HG03520 (cell line): ENCODE measurements around the gene SP9.

ENCODE experiments used
- ATAC-seq: cut with Tn5 transposase; IDR thresholded peaks from one replicate; pipeline ENCODE4 v1.9.1; 2021; ENCODE audit warnings: mild to moderate bottlenecking, moderate library complexity; ENCODE audit not compliant: unreplicated experiment

SP9 gene

DNA sequence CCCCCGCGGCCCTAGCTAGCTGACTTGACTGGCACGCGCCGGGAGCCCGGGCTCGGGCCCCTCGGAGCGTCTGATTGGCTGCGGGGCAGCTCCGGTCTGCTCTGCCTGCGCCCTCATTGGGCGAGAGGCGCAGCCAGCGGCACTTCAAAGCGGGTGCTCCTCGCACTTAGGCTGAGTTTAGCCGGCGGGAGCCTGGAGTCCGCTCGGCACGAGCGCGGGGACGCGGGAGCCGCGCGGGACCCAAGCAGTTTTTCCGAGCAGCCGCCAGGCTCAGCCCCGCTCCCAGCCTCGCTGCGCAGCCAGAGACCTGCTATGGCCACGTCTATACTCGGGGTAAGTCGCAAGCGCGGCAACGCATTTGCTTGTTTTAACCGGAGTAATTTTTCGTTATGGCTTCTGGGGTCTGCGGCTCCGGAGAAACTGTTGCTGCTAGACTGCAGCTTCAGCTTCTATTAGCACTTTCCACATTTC is at the start of gene SP9:
TSS of gene SP9 (plus strand) at position 174 of the 471 bp plus-strand sequence. CDS start at position 313, 139 bp downstream.
- ATAC-seq, result no peak

DNA sequence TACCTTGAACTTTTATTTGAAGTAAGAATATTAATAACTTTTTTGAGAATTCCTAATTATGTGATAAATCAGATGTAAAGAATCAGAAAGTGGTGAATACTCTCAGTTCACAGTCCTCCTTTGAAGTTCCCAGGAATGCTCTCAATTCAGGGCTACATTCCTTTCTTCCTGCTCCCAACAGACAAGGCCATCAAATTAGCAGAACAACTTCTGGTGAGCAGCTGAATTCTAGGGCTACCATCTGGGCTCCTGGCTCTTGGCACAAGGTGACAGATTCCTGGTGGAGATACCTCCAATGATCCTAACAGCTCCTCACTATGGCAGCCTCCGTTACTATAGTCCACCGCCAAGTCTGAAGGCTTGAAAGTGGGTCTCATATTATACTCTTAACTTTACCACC is 48.6 kb upstream of the SP9 start:
- no peak for ATAC-seq

DNA sequence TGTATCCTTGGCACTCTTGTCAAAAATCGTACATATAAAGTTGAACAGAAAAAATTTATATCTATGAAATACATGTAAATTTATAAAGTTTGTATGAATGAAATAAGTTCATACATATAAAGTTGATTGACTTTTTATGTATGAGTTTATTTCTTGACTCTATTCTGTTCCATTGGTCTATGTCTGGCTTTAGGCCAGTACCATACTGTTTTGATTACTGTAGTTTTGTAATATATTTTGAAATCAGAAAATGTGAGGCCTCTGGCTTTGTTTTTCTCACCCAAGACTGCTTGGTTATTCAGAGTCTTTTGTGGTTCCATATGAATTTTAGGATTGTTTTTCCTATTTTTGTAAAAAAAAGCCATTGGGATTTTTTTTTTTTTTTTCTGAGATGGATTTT is 41.8 kb upstream of the SP9 start:
- no peak for ATAC-seq

DNA sequence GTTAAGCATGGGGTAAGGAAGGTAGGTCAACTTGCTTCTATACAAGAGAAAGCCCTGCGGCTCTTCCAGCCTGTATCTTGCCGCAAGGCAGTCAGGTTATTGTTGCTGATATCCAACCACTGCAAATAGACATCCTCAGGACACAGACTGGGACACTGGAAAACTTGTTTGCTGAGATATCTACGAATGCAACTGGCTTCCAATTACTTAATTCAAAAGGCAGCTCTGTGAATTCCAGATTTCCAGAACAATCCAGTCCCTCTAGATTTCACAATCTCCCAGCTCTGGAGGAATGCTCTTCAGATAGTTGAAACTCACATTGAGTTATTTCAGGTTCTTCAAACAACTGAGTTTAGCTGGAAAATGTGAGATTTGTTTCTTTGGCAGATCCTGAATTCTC is 34.6 kb upstream of the SP9 start:
- ATAC-seq, result no peak

DNA sequence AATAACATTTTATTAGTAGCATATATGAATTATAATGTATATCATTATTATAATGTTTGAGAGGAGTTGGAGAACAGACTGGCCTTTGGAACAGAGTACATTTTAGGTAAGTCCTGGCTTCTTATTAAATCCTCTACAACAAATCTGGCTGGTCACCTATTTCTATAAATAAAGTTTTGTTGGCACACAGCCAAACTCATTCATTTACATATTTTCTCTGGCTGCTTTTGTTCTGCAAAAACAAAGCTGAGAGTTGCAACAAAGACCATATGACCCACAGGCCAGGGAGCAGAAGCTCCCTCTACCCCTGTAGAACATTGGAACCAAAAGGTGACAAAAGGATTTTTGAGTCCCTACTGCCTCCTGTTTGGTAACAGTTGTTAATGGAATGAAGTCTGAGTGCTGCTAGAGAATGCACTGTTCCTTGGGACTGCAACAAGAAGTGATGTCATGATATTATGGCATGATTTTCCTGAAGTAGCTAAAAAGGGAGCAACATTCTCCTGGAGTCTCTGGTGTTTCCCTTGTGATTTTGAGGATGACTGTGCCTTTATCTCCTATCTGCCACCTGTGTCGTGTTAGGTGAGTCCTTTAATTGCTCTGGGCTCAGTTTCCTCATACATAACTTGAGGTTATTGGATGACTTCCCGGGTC is 22.0 kb upstream of the SP9 start:
- ATAC-seq, result no peak

DNA sequence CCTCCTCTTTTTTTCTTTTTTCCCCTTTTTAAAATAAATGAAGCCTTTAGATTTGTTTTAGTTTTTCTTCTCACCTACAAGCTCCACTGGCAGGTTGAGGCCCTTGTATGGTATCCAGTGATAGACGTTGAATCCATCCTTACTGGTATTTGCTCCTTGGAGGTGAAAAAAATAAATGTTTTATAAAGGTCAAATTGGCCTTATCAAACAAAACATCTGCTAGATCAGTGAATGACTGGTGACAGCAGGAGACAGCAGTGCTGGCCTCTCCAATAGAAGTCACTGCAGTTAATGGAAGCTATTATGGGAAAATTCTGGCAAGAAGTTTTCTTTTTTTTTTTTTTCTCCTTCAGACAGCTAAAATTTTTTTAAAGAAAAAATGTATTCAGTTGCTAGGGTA is 12.6 kb upstream of the SP9 start:
- ATAC-seq, result no peak

DNA sequence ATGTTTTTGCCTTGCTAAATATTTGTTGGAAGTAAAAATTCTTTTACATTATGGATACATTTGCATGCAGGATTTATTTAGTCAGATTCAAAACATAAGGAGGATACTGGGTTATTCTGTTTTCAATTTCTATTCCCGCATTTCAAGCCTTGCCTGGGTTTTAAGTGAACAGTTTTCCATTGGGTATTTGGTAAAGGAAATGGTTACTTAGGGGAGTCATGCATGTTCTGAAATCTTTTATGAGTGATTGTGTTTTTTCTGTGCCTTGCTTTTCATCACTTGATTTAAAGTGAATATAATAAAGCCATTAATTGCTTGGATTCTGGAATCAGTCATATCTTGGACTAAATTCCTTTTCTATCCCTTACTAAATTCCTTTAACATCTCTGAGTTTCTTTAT is 12.0 kb upstream of the SP9 start:
- no peak for ATAC-seq

DNA sequence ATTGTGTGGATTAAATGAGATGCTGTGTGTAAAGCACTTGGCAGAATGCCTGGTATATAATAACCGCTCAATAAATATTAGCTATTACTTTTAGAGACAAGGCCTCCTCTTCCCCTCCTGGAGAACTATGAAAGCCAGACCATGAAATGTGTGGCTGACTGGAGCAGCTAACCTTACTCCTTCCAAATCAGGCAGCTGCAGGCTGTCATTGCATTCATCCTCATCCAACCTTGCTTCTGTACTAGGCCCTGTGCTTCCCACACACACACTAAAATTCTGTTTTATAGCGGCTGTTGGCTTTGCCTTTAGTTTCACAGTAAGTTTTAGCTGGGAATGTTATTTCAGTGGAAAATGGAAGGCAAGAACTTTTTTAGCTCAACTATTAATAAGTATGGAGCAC is 10.2 kb upstream of the SP9 start:
- no peak for ATAC-seq

DNA sequence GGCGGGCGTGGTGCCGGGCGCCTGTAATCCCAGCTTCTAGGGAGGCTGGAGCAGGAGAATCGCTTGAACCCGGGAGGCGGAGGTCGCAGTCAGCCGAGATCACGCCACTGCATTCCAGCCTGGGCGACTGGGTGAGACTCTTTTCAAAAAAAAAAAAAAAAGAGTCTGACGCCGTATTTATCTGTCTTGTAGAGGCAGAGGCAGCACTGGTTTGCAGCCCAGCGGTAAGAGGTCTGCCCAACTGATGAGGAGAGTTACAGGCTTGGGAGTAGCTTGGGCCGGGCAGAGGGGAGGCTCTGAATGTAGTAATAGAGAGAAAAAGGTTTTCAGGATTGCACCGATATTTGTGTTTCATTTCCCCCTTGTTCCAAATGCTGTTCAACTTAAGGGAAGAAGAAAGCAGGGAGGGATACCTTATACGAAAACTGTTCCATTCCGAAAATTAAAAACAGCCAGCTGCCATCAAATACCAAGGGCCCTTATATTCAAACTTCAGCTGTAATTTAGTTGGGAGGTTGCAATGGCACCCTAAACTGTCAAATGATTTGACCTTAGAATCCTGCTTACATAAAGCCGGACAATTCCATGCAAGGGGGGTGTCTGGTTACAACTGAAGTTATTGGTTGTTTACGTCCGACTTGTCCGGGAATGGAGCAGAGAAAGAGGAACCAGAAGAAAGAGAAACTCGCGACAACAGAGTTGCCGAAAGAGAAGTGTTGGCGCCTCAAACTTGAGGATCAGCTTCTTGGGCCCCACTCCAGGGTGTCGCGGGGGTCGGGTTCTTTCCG is 9.2 kb upstream of the SP9 start:
- ATAC-seq, result no peak

DNA sequence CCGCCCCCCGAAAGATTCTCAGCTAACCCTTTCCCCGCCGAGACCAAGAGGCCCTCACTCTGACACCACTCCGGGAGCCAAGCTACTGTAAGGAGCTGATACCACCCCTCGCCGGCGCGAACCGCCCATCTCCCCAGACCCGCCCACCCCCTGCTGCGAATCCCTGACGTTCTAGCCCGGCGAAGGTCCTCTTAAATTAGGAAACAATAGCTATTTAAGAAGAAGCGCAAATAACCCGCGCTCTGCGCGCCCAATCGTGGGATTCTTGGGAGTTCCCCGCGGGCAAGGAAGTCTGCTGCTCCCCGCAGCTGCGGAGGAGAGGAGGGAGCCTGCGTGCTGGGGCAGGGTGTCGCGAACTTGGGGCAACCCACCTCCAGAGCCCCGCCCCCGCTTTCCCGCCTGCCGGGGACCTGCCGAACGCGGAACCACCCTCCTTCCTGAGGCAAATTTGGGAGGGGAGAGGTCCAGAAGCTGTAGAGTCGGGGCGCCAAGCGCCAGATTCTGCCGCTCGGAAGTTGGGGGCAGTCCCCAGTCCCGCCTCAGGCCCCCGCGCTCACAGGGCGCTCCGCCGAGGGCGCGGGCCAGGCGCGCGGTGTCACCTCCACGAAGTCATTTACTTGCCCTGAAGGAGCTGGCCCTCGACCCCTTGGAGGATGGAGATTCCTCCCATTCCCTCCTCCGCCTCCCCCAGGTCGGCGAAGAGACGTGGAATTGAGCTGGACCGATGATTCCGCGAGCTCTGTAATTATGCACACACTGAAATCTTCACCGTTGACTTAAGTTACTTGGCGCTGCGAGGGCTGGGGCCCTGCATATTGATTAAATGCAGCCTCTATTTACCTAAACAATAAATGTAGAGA is 8.4 kb upstream of the SP9 start:
- ATAC-seq, result no peak

DNA sequence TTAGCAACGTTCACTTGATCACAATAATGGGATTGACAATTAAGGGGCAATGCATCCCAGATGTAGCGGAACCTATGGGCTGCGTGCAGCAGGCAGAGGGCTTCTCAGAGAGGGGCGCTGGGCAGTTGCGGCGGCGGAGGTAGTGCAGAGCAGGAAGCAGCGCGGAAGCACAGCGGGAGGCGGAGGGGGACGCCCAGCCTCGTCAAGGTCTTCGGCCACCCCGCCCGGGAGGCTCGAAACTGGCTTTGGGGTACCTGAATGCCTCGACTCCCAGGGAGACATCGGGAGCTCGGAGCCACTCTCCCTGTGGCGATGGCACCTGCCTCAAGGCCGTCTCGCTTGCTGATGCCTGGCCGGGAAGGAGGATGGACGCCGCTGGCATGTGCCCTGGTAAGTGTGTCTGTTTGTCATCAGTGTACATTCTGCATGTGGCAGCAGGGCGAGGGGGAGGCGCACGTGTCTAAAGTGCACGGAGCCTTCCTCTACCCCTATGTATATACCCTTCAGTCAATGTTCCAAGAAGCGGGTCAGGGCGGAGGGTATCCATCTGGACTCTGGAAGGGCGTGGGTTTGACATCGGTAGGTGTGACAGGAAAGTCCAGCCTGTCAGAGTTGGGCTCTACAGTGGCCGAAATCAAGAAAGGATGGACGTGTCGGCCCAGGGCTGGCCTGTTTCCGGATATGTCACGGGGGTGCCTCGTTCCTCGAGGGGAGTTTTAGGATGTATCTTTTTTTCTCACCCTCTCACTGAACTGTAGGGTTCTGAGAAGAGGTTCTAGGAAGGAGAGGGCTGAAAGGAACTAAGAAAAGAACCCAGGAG is 7.5 kb upstream of the SP9 start:
- no peak for ATAC-seq

DNA sequence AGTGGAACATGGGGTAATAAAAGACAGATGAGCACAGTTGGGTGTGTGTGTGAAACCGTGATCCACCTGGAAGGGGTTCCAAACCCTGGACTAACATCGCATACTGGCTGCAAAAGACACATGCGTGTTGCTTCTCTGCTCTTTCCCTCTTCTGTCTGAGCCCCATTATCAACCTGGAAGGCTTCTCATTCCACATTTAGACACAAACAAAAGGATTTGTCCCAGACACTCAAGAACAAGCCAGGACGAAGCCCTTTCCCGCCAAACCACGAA is 7.0 kb upstream of the SP9 start:
- ATAC-seq, result no peak

DNA sequence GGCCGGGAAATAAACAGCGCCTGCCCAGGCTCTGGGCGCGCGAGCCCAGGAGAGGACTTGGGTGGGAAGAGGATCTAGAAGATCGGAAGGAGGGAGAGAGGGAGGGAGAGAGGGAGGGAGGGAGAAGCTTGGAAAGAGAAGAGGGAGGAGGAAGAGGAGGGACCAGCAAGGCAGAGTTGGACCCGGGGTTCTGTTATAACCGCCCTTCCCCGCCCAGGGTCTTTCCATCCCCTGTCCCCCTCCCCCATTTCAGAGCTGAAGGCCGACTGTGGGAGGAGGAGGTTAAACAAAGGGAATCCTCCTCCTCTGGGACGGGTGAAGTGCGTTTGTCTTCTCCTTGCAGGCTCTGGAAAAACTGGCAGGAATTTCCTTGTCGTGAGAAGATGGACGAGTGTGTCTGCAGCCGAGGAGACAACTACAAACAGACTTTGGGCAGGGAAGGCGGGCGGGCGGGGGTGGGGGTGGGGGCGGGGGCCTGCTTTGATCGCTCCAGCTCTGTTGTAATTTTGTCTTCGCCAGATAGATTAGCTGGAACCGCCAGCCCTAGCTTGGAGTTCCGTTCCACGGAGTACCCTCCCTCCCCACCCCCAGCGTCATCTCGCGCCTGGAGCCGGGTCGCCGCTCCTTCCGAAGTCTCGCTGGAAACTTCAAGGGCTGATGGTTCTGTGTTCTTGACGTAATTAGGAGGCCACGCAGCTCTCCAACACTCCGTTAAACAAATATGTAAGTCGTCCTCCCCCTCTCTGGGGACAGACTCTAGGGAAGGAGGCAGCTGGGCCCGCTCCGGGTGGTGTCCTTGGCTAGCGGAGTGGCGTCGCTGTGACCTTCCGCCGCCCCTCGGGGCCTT is 6.4 kb upstream of the SP9 start:
- ATAC-seq, result no peak

DNA sequence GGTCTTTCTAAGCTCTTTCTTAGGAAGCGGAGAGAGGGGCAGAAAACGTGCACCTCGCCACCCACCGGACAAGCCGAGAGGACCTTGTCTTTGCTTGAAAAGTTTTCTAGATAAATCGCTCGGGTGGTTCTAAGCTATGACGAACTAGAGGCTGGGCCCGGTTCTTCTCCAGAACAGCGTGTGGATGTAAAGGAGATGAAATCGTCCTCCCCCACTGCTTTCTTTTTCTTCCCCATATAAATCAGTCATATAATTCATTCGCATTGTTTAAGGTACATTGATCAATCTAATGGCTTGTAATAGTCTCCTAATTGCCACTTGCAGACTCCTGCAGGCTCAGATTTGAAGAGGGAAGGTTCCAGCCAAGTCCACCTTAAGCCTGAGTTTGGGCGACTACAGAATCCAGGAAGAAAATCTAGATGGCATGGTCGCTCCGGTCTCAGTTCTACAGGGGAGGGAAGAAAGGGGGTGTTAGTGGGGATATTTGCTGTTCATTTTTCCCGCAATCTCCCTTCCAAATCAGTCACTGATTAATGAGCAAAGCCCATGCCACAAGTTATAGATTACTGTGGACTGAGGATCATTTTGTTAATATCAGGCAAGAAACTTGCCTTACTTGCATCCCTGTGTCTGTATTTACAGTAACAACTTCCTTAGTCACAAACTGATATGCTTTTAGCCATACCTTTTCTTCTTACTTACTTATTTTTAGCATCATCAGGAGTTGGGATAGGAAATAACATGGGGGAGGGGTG is 5.6 kb upstream of the SP9 start:
- ATAC-seq, result no peak

DNA sequence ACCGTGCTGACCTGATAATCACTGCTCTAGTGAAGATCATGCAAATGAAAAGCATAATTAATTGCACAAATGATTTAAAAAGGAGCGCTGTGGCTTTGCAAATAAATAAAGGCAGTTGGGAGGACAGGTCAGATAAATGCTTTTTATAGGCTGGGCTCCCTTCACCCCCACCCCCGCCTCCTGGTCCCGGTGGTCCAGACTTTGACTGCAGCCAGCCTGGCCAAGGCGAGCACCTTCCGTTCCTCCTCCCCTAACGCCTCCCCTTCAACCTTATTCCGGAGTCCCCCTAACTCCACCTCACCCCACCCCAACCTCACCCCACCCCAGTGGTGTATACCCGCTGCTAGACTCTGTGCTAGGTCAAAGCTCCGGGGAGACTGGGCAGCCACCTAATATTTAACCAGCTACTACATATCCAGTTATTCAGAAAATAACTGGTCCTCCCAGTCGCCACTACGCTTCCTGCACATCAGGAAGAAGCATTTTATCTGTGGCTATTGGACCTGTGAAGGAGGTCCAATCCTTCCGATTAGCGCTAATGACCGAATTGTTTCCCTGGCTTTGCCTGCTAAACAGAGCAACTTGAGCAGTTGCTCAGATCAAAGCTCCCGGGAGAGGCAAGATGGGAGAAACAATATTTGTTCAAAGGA is 3.7 kb upstream of the SP9 start:
- no peak for ATAC-seq

DNA sequence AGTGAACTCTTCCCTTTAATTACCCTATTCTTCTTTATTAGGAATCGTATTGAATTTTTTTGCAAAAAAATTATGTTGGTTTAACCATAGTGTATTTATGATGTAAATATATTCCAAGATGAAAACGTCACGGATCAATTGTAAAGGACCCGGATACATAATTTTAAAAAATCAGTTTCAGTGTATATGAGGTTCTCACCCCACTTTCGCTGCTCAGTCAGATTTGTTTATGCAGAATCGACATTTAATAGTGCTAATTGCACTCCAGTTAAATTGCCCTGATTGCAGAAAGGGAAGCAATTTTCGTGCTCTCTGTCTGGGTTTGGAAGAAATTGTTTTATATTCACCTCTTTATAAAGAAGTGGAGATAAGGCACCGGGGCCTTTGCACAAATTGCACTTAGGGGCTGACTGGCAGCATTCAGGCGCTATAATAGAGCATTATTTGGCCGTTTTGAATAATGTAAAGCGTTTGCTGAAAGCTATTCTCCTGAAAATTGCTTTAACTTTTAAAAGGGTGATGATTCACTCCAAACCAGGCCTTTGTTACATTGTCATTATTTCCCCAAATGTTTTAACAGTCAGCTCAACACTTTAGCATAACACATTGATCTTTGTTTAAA is 3.0 kb upstream of the SP9 start:
- ATAC-seq, result no peak

DNA sequence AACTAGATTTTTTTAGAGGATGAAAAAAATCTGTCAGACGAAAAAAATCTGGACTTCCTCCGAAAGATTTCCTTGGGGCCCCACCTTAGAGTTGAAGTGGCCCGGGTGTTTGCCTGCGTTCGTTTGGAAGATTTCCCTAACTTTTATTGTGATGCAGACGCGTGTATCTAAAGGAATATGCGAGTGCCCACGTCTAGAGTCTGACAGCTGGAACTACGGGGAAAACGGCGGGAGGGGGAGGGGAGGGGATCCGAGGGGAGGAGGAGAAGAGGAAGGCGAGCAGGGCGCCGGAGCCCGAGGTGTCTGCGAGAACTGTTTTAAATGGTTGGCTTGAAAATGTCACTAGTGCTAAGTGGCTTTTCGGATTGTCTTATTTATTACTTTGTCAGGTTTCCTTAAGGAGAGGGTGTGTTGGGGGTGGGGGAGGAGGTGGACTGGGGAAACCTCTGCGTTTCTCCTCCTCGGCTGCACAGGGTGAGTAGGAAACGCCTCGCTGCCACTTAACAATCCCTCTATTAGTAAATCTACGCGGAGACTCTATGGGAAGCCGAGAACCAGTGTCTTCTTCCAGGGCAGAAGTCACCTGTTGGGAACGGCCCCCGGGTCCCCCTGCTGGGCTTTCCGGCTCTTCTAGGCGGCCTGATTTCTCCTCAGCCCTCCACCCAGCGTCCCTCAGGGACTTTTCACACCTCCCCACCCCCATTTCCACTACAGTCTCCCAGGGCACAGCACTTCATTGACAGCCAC is 2.4 kb upstream of the SP9 start:
- no peak for ATAC-seq

DNA sequence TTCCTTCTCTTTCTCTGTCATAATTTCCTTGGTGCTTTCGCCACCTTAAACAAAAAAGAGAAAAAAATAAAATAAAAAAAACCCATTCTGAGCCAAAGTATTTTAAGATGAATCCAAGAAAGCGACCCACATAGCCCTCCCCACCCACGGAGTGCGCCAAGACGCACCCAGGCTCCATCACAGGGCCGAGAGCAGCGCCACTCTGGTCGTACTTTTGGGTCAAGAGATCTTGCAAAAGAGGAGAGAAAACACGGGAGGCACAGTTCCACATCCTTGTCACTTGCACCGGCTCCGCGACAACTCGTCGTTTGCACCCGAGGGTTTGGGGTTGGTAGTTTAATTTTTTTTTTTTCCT is 1.8 kb upstream of the SP9 start:
- ATAC-seq, result no peak
